IPS-11a (cell line): Measurements from ENCODE around the gene UNK.
"Not testable (repeated sequence)": the region's sequence is repeated elsewhere in the genome, so short reads cannot be mapped to it uniquely, and the experiment has no call there.

Experiments
- H3K4me3 ChIP-seq: one replicate; pipeline ENCODE4 v1.5.1; 2013; ENCODE audit warnings: low read depth, low read length, control low read depth

UNK gene

DNA sequence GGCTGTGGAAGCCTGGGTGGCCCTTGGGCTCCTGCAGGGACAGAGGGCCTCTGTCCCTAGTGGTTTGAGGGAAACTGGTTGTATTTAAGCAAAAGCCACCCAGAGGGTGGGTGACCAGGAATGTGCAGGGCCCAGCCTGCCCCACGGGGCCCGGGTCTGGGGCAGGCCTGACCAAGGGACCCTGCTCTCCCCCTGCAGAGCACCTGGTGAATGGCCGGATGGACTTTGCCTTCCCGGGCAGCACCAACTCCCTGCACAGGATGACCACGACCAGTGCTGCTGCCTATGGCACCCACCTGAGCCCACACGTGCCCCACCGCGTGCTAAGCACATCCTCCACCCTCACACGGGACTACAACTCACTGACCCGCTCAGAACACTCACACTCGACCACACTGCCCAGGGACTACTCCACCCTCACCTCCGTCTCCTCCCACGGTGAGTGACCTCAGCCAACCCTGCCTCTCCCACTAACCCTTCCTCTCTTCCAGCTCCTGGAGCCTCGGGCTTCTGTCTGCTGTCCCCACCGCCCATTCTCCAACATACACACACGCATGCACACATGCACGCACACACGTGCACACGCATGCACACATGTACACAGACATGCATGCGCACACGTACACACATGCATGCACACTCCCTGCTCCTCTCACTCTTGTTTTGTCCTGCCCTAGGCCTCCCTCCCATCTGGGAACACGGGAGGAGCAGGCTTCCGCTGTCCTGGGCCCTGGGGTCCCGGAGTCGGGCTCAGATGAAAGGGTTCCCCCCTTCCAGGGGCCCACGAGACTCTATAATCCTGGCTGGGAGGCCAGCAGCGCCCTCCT is 30.0 kb upstream of the UNK start:
- H3K4me3 ChIP-seq, result no peak overlapping the region

DNA sequence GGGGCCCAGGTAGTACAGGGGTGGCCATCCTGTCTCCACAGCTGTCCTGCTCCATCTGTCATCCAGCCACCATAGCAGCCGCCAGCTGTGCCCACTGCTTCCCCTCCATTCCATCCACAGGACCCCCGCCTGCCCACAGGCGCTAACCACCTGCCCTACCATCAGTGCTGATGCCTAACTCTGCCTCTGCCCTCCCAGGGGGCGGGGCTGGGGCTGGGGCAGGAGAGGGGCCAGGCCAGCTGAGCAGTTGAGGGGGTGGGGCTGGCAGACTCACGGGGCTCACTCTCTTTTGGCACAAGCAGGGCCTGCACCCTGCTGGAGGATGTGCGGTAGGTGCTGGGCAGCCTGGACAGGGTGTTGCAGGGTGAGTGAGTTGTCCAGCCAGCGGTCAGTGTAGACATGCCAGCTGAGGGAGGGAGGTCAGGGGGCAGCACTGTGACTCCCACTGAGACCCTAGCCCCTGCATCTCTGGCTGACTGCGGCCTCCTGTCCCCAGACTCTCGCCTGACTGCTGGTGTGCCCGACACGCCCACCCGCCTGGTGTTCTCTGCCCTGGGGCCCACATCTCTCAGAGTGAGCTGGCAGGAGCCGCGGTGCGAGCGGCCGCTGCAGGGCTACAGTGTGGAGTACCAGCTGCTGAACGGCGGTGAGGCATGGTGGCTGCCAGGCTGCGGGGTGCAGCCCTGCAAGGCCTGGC is 29.3 kb upstream of the UNK start:
- no peak overlapping the region for H3K4me3 ChIP-seq

- no peak overlapping the region for H3K4me3 ChIP-seq
Observed at GRCh38 chr17:75755990-75756389, 28.6 kb upstream of the UNK start.

DNA sequence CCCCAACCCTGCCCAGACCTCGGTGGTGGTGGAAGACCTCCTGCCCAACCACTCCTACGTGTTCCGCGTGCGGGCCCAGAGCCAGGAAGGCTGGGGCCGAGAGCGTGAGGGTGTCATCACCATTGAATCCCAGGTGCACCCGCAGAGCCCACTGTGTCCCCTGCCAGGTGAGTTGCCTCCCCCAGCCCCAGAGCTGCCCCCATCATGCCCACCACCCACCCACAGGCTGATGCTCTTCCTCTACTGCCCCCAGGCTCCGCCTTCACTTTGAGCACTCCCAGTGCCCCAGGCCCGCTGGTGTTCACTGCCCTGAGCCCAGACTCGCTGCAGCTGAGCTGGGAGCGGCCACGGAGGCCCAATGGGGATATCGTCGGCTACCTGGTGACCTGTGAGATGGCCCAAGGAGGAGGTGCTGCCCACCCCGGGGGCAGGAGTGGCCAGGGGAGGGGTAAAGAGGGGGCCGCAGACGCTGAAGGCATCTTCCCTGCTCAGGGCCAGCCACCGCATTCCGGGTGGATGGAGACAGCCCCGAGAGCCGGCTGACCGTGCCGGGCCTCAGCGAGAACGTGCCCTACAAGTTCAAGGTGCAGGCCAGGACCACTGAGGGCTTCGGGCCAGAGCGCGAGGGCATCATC is 28.0 kb upstream of the UNK start:
- no peak overlapping the region for H3K4me3 ChIP-seq

DNA sequence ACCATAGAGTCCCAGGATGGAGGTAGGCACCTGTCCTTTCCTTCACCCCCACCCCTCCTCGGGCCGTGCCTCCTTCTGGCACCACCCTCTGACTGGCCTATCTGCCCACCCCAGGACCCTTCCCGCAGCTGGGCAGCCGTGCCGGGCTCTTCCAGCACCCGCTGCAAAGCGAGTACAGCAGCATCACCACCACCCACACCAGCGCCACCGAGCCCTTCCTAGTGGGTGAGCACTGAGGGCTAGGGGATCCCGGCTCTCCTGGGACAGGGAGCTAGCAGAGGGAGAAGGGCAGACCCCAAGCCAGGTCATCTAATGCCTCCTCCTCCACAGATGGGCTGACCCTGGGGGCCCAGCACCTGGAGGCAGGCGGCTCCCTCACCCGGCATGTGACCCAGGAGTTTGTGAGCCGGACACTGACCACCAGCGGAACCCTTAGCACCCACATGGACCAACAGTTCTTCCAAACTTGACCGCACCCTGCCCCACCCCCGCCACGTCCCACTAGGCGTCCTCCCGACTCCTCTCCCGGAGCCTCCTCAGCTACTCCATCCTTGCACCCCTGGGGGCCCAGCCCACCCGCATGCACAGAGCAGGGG is 27.4 kb upstream of the UNK start:
- no peak overlapping the region for H3K4me3 ChIP-seq

DNA sequence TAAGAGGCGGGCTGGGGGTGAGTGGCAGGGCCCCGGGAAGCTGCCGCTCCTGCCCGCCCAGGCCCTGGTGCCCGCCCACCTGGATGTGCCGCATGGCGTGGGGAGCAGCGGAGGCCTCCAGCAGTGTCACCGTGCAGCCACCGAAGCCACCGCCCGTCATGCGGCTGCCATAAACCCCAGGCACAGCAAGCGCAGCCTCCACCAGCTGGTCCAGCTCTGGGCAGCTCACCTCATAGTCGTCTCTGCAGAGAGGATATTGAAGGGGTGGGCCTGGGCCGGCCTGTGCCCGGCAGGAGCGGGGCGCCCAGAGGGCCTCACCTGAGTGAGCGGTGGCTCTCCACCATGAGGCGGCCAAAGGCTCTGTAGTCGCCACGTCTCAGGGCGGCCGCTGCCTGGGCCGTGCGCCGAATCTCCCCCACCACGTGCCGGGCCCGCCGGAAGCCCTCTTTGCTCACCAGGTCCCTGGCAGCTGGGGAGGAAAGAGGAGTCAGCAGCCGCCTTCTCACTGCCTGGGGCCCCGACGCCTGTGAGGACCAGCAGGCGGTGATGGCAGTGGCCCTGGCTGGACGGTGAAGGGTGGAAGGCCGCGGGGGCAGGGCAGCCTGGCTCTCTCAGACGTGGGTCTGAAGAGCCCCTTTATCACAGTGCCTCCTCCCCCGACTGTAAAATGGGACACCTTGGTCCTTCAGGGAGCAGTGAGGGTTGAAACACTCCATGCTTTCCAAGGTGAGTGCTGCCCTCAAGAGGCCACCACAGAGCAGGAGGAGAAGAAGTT is 26.3 kb upstream of the UNK start:
- H3K4me3 ChIP-seq, result no peak overlapping the region

- H3K4me3 ChIP-seq, result no peak overlapping the region
Observed at GRCh38 chr17:75759457-75759856, 25.1 kb upstream of the UNK start.

GRCh38 chr17:75759978-75760640 is 24.5 kb upstream of the UNK start:
- not testable (repeated sequence) for H3K4me3 ChIP-seq

GRCh38 chr17:75762513-75763268 is 21.9 kb upstream of the UNK start:
- H3K4me3 ChIP-seq, result no peak overlapping the region

DNA sequence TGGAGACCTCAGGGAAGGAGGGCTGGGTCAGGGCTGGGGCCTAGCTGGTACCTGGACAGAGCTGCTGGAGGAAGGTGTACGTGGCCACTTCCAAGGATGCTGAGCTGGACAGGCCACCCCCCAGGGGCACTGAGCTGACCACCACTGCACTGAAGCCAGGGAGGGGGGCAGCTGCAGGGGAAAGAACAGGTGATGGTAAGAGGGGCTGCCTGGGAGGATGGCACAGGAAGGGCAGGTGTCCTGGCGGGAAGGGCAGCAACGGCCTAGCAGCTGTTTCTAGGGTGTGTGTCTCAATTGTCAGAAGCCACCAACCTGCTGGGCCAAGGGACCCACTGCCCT is 21.4 kb upstream of the UNK start:
- H3K4me3 ChIP-seq, result no peak overlapping the region

DNA sequence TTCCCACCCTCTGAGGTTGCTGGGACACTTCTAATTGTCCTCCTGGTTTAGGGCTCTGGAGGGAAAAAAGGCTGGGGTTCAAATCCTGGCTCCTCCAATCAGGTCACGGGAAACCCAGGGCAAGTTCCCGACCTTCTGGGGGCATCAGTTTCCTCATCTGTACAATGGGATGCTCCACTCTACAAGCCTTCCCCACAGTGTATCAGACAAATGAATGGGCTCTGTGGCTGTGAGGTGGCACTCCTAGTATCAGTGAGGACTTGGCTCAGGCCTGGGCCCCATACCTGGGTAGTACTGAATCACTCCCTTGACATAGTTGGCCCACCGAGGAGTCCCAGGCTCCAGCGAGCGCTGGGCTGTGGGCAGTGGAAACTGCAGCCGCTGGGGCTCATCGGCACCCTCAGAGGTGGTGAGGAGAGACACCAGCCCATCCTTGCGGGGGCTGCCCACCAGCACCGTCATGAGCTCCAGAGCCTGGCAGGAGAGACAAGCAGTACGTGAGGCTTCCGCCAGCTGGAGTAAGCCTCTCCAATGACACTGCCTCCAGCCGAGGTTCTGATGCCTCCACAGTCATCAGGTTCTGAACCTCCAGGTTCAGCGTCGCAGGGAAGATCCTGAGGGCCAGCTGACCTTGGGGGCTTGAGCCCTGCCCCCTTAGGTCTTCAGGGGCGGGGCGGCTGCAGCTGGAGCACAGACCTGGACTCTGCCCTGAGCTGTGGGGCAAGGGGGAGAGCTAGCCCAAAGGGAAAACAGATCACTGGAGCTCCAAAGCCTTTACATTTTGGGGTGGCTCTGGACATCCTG is 20.8 kb upstream of the UNK start:
- peak overlapping the region; percentile 50 for H3K4me3 ChIP-seq

DNA sequence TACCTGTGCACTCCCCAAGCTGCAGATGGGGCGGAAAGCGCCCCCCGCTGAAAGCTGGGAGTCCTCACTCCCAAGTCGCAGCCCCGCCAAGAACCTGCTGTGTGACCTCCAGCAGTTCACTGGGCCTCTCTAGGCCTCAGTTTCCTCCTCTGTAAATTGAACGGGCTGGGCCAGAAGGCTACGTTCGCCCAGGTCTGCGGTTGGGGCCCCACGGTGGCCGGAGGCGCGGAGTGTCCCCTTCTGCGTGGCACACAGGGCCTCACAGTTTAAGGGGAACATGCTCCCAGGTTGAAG is 20.2 kb upstream of the UNK start:
- peak overlapping the region; percentile 50 for H3K4me3 ChIP-seq

GRCh38 chr17:75764711-75765421 is 19.7 kb upstream of the UNK start, which contains the start of gene GALK1:
GALK1 (minus strand) TSS chr17:75765192; CDS start chr17:75765136, 56 bp downstream.
- H3K4me3 ChIP-seq, result peak within 1 kb of the TSS; percentile 50

DNA sequence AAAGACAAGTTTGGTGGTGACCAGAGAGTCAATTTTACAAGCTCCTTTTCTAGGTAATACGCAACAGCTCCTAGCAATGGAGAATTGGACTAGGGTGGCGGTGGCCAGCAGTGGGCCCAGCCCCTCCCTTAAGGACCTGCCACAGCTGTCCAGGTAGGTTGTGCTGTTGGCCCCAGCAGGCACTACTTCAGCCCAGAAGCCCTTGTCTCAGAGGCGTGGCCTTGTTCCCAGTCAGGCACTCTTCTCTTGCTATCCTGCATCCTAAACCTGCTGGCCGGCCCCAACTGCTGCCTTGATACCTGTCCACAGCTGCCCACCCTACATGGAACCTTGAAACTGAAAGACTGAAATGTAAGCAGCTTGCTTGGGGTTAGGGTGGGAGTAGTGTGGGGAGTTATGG is 18.6 kb upstream of the UNK start:
- no peak overlapping the region for H3K4me3 ChIP-seq

GRCh38 chr17:75767881-75768280 is 16.7 kb upstream of the UNK start:
- H3K4me3 ChIP-seq, result no peak overlapping the region

GRCh38 chr17:75769536-75769935 is 15.1 kb upstream of the UNK start:
- H3K4me3 ChIP-seq, result no peak overlapping the region

- H3K4me3 ChIP-seq, result no peak overlapping the region
Observed at GRCh38 chr17:75771334-75772281, 13.0 kb upstream of the UNK start.
